Sigmoid colon (tissue), 4 donors: Measurements from ENCODE around the gene CSF3.

Source experiments
- EP300 ChIP-seq, 4 donors: sonication (generic); formaldehyde crosslinking; IDR thresholded peaks; one replicate each; pipeline ENCODE4 v1.6.1; 2017; ENCODE audit warnings: antibody characterized with exemption in 4 of 4
- TF ChIP-seq, protein P1 (sequence below), 4 experiments: fragments of 450-650 bp in 3 of 4; fragments of 200-600 bp in 1 of 4; IDR thresholded peaks; one replicate each; pipeline ENCODE4 v1.5.1; 2016 to 2019; ENCODE audit warnings: antibody characterized with exemption in 4 of 4, mild to moderate bottlenecking in 3 of 4, moderate library complexity in 2 of 4

DNA sequence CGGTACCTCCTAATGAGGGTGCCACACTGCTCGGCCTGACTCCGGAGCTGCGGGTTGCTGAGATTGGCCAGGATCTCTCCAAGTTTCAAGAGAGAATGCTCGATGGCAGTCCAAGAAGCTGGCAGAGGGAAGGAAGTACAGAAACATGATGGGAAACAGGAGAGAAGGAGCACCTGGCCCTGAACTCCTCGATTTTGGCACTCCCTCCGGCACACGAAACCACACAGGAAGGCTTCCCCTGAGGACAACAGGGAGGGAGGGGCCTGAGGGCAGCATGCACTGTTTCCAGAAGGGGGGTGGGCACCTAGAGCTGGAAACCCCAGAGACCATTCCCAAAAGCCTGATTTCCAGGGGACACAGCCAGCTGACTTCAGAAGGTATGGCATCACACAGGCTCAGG lies 18.1 kb downstream of the CSF3 start:
- TF ChIP-seq, protein P1, sequence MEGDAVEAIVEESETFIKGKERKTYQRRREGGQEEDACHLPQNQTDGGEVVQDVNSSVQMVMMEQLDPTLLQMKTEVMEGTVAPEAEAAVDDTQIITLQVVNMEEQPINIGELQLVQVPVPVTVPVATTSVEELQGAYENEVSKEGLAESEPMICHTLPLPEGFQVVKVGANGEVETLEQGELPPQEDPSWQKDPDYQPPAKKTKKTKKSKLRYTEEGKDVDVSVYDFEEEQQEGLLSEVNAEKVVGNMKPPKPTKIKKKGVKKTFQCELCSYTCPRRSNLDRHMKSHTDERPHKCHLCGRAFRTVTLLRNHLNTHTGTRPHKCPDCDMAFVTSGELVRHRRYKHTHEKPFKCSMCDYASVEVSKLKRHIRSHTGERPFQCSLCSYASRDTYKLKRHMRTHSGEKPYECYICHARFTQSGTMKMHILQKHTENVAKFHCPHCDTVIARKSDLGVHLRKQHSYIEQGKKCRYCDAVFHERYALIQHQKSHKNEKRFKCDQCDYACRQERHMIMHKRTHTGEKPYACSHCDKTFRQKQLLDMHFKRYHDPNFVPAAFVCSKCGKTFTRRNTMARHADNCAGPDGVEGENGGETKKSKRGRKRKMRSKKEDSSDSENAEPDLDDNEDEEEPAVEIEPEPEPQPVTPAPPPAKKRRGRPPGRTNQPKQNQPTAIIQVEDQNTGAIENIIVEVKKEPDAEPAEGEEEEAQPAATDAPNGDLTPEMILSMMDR (IDR thresholded peaks at IDR 0.05), result no peak
- no peak for TF ChIP-seq EP300 (IDR thresholded peaks at IDR 0.05)
